NCI-H1417 (cell line): ENCODE results near the gene INPPL1.

Experiments
- DNase-seq, 3 experiments: peaks; one replicate each; lab custom pipeline; 2025; lab: John Stamatoyannopoulos, UW

The INPPL1 gene

GRCh38 chr11:72283947-72284346, 59.4 kb downstream of the INPPL1 start:
- DNase-seq: no peak

GRCh38 chr11:72287293-72287692, 62.7 kb downstream of the INPPL1 start:
- no peak for DNase-seq
